Measurements from ENCODE around the gene CACNG7. TPM values are rescaled to one million over a fixed set of nuclear protein-coding genes. Genes with fewer than 3 reads are reported as not detected.

The CACNG7 gene, protein sequence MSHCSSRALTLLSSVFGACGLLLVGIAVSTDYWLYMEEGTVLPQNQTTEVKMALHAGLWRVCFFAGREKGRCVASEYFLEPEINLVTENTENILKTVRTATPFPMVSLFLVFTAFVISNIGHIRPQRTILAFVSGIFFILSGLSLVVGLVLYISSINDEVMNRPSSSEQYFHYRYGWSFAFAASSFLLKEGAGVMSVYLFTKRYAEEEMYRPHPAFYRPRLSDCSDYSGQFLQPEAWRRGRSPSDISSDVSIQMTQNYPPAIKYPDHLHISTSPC
- 6.4 to 10.4 TPM (median 9.3 TPM) in 5 replicates for total RNA-seq (2022; extraction: Qiagen RNA extraction; ENCODE audit: low read depth)

DNA sequence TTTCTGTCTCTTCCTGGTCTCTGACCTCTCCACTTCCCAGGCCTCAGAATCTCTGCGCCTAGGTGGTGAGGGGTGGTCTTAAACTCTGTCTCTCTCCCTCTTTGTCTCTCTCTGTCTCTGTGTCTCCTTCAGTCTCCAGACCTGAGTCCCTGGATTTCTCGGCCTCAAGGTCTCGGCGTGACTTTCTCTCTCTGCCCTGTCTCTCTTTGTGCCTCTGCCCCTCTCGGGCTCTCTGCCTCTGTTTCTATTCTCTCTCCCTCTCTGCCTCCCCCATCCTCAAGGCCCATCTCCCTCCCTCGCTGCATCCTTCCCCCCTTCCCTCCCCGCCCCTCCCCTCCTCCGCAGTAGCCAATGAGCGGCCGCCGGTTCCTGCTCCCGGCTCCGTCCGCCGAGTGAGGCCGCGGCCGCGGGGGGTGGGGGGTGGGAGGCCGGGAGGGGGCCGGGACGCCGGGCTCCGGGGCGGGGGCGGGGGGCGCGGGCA is at the start of gene CACNG7:
TSS of gene CACNG7 (plus strand) at position 344 of the 481 bp plus-strand sequence. CDS start 3,554 bp downstream, outside the sequence.

DNA sequence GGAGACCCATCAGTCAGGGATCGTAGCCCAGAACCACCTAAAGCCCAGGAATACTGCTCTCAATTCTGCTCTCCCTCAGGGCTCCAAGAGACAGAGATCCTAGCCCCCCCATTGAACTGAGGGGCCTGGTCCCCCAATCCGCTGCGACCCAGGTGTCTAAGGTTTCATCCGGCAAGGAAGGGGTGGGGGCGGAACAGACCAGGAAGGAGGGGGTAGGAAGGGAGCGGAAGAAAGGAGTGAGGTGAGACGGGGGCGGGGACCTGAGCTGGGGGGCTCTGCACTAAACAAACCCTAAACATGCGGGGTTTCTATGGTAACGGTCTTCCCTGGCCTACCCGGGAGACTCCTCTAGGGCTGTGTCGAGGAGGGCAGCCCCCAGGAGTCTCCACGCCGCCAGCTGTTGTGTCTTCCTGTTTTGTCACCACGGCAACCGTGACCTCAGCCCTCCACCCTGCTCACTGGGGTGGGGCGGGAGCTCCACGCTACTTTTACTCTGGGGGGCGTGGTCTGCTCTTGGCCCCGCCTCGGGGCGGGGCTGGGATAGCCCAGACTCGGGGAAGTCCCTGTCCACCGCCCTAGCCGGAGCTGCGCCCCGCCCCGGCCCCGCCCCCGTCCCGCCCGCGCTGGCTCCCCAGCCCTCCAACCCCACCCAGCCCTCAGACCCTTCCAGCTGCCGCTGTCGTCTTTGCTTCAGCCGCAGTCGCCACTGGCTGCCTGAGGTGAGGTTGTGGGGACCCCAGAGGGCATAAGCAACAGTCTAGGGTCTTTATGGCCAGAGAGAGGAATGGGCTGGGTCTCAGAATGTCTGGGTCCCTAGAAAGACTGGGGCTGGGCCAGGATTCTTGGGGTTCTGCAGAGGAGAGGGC is 41.6 kb upstream of the CACNG7 start, which contains the start of gene MYADM:
TSS of gene MYADM (plus strand) at position 659 of the 866 bp plus-strand sequence. CDS start 5,647 bp downstream, outside the sequence.

DNA sequence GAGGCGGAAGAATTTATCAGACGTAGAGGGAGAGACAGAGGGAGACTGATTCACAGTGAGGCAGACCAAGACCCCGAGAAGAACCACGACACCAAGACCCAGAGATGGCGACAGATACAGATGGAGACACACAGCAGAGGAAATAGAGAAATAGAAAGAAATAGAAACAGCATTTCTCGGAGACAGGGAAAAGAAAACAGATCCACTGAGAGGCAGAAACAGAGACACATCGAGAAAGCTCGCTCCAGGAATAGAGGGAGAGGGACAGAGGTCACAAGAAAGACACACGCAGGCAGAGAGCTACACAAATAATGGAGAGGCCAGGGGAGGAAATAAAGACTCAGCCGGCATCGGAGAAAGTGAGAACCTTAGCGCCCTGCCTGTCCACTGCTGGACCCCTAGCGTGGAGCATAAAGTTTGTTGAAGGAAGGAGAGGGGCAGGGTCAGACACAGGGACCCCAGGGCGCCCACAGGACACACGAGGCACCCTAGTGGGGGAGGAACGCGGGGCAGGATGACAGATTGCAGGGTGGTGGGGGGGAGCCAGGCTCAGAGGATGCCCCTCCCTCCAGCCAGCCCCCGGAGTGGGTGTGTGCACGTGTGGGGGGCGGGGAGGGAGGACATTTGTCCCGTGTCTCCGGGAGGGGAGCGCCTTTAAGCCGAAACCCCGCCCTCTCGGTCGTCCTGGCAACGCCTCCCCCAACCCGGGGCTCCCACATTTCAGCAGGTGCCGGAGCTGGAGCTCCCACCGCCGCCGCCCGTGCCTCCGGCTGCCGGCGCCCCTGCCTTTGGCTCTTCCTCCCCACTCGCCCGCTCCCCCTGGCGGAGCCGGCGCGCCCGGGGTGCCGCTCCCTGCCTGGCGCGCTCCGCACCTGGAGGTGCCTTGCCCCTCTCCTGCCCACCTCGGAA is 27.3 kb upstream of the CACNG7 start, which contains the start of gene PRKCG:
TSS of gene PRKCG (plus strand) at position 716 of the 909 bp plus-strand sequence. CDS start 298 bp downstream, outside the sequence.

DNA sequence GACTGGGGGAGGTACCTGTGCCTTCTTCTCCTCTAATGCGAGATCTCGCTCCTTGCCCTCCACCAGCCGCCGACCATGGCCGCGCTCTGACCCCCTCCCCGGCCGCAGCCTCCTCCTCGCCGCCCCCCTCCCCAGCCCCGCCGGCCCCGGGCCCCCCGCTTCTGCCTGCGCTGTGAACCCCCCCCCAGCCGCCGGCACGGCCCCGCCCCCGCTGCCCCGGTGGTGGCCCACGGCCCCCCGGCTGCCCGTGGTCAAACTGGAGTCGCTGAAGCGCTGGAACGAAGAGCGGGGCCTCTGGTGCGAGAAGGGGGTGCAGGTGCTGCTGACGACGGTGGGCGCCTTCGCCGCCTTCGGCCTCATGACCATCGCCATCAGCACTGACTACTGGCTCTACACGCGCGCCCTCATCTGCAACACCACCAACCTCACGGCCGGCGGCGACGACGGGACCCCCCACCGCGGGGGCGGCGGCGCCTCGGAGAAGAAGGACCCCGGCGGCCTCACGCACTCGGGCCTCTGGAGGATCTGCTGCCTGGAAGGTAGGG is 53.9 kb downstream of the CACNG7 start, which contains the start of gene CACNG8:
TSS of gene CACNG8 (plus strand) at position 51 of the 545 bp plus-strand sequence.

DNA sequence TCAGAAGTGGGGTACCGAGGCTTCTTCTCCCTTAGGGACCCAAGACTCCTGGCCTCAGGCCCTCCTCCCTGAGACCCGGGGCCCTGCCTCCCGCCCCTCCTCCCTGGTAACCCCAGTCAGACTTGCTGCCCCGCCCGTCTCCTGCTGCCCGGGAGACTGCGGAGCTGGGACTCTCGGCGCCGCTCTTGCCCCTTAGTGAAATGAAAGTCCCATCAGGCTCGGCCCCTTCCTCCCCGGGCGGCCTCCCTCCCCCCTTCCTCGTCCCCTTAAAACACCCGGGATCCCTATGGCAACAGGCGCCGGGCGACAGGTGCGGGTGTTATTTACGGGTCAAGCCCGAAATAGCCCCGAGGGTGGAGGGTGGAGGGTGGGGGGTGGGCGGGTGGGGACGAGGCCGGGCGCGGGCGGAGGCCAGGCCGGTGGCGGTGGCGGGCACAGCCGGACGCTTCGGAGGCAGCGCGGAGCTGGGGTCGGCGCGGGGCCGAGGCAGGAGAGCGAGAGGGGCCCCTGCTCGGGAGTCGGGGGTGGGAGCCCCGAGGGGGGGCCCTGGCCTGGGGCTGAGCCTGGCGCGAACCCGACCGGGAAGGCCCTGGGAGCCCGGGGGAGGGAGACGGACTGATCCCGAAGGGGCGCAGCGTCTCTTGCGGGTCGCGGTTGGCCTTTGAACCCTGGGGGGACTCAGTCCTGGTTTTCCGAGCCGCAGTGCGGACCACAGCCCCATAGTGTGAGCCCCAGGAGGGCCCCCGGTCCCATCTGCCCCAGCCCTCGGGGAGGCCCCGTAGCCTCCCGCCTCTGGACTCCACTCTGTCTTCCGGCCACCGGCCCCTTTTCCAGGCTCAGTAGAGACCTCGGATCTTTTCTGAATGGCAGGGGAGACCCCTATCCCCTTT is 82.4 kb downstream of the CACNG7 start, which contains the start of gene CACNG6:
TSS of gene CACNG6 (plus strand) at position 414 of the 890 bp plus-strand sequence. CDS start 1,241 bp downstream, outside the sequence.

Other genes starting within 250 kb of the CACNG7 start
- 0.02 TPM in 1 of 5 replicates, not detected in the others for gene NLRP12, start 85.0 kb upstream of the CACNG7 start, total RNA-seq (2022; extraction: Qiagen RNA extraction; ENCODE audit: low read depth)
- 219 to 342 TPM (median 291 TPM) in 5 replicates for gene MYADM, start 41.4 kb upstream of the CACNG7 start, total RNA-seq (2022; extraction: Qiagen RNA extraction; ENCODE audit: low read depth)
- 3.5 to 7.1 TPM (median 5.9 TPM) in 5 replicates for gene PRKCG, start 27.1 kb upstream of the CACNG7 start, total RNA-seq (2022; extraction: Qiagen RNA extraction; ENCODE audit: low read depth)
- gene CACNG8, start 53.7 kb downstream of the CACNG7 start, total RNA-seq (2022; extraction: Qiagen RNA extraction; ENCODE audit: low read depth) = 0.69 to 1.5 TPM (median 1.3 TPM) in 5 replicates
- gene CACNG6, start 82.4 kb downstream of the CACNG7 start, total RNA-seq (2022; extraction: Qiagen RNA extraction; ENCODE audit: low read depth) = 10.5 to 14.4 TPM (median 12.1 TPM) in 5 replicates
- 0.24 to 1.1 TPM (median 0.49 TPM) in 5 replicates for gene VSTM1, start 154.6 kb downstream of the CACNG7 start, total RNA-seq (2022; extraction: Qiagen RNA extraction; ENCODE audit: low read depth)
- not detected in 5 replicates for gene TARM1, start 172.1 kb downstream of the CACNG7 start, total RNA-seq (2022; extraction: Qiagen RNA extraction; ENCODE audit: low read depth)
- gene OSCAR, start 191.5 kb downstream of the CACNG7 start, total RNA-seq (2022; extraction: Qiagen RNA extraction; ENCODE audit: low read depth) = 0.20 to 0.59 TPM (median 0.32 TPM) in 5 replicates
- 182 to 311 TPM (median 230 TPM) in 5 replicates for gene NDUFA3, start 193.6 kb downstream of the CACNG7 start, total RNA-seq (2022; extraction: Qiagen RNA extraction; ENCODE audit: low read depth)
- 21.4 to 26.1 TPM (median 22.6 TPM) in 5 replicates for gene TFPT, start 206.4 kb downstream of the CACNG7 start, total RNA-seq (2022; extraction: Qiagen RNA extraction; ENCODE audit: low read depth)
- gene PRPF31, start 206.5 kb downstream of the CACNG7 start, total RNA-seq (2022; extraction: Qiagen RNA extraction; ENCODE audit: low read depth) = 105 to 129 TPM (median 117 TPM) in 5 replicates
- gene CNOT3, start 228.5 kb downstream of the CACNG7 start, total RNA-seq (2022; extraction: Qiagen RNA extraction; ENCODE audit: low read depth) = 57.2 to 72.3 TPM (median 69.3 TPM) in 5 replicates